Stimulated activated effector memory CD8-positive, alpha-beta T cell treated with anti-CD3 and anti-CD28 coated beads, Interleukin-12 subunit alpha, Interleukin-12 subunit beta, amount 100 ng/mL, for 72 hours (primary cell): ENCODE results near the gene TMOD4.

Experiments used
- ATAC-seq: fragments of 150-1000 bp; cut with Tn5 transposase; 2 replicates; pipeline ENCODE4 v1.10.0; 2021
- DNase-seq, 2 donors: peaks; one replicate each; pipeline ENCODE4 v3.0.0; 2021 to 2022; ENCODE audit warnings: low spot score in 2 of 2
- H3K27ac Mint-ChIP-seq: one replicate; pipeline ENCODE4 v1.8.0; 2022; ENCODE audit warnings: mild to moderate bottlenecking, mixed read lengths
- H3K36me3 Mint-ChIP-seq: one replicate; pipeline ENCODE4 v1.8.0; 2022; ENCODE audit warnings: mild to moderate bottlenecking, mixed read lengths
- H3K4me1 Mint-ChIP-seq: one replicate; pipeline ENCODE4 v1.8.0; 2022; ENCODE audit warnings: mixed read lengths
- H3K4me3 Mint-ChIP-seq: one replicate; pipeline ENCODE4 v1.8.0; 2022; ENCODE audit warnings: mild to moderate bottlenecking, mixed read lengths
- H3K9me3 Mint-ChIP-seq: one replicate; pipeline ENCODE4 v1.8.0; 2022; ENCODE audit warnings: mixed read lengths

TMOD4 gene

GRCh38 chr1:151158751-151159251, 17.0 kb downstream of the TMOD4 start:
- Mint-ChIP-seq H3K36me3 (peaks cover 67% of the 10 kb centered on the region), H3K9me3 (no peaks in the 10 kb centered on the region)
- ATAC-seq: no peak

GRCh38 chr1:151158326-151158725, 17.5 kb downstream of the TMOD4 start:
- Mint-ChIP-seq H3K9me3 (no peaks in the 10 kb centered on the region), H3K4me1 (peaks cover 61% of the 10 kb centered on the region), H3K27ac (peak overlapping the region; percentile 100), H3K4me3 (peak overlapping the region; percentile 100), H3K36me3 (peaks cover 67% of the 10 kb centered on the region)
- DNase-seq (no peak), ATAC-seq (peak; percentile 51)

More at GRCh38 chr1:151158751-151159251, 17.0 kb downstream of the TMOD4 start:
- peak overlapping the region; percentile 100 for H3K27ac Mint-ChIP-seq
- DNase-seq: no peak
- peaks cover 61% of the 10 kb centered on the region for H3K4me1 Mint-ChIP-seq
- peak overlapping the region; percentile 100 for H3K4me3 Mint-ChIP-seq

DNA sequence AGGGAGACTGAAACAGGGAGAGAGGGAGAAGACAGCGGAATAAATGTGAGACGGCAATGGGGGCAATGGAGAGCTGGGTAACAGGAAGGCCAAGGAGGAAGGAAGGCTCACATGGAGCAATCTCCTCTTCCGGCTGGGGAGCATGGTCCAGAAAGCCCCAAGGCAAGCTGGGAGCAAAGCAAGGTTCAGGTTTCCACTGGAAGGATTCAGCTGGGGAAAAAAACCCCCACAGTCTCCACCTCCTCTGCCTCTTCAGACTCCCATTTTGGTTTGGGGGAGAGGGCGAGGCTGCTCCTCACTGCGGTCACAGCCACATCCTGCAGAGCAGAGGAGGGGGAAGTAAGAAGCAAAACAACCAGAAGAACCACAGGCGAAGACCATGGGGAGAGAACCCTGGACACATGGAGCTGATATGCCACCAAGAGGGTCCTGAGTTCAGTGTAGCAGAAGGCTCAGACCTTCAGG, 18.7 kb downstream of the TMOD4 start:
- peaks cover 53% of the 10 kb centered on the region for H3K4me1 Mint-ChIP-seq
- peaks cover 58% of the 10 kb centered on the region for H3K36me3 Mint-ChIP-seq
- ATAC-seq (peak; percentile 44), DNase-seq (peak in 1 of 2 donors; percentile 71)
- H3K4me3 Mint-ChIP-seq: peak overlapping the region; percentile 100
- H3K27ac Mint-ChIP-seq: peak overlapping the region; percentile 100
- H3K9me3 Mint-ChIP-seq: no peaks in the 10 kb centered on the region

GRCh38 chr1:151156515-151156819, 19.3 kb downstream of the TMOD4 start, which contains the start of gene TNFAIP8L2:
Gene TNFAIP8L2, plus strand, starts transcription at chr1:151156649. Its CDS starts 2,049 bp downstream, at chr1:151158698.
- H3K4me3 Mint-ChIP-seq: peak within 1 kb of the TSS; percentile 100
- peaks cover 52% of the 10 kb centered on the region for H3K36me3 Mint-ChIP-seq
- peaks cover 47% of the 10 kb centered on the region for H3K4me1 Mint-ChIP-seq
- ATAC-seq: peak; percentile 91
- peak within 1 kb of the TSS; percentile 100 for H3K27ac Mint-ChIP-seq
- H3K9me3 Mint-ChIP-seq: no peaks in the 10 kb centered on the region
- DNase-seq: peak in 1 of 2 donors; percentile 85

DNA sequence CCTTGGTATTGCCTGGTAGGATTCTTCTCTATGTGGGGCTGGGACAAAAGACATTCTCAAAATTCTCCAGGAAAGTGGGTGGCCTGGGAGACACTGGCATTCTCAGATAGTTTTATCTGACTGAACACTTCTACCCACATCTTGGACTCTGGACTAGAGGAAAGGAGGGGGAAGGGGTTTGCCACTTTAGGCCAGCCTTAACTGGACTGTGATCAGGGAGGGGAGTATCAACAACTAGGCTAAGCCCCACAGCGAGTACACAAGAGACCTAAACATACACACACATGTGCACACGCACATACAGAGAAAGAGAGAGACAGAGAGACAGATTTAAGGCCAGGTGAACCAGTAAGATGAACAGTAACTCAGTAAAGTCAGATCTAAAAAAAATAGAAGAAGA, 28.1 kb downstream of the TMOD4 start:
- Mint-ChIP-seq H3K4me1 (peaks cover 30% of the 10 kb centered on the region), H3K36me3 (no peaks in the 10 kb centered on the region), H3K4me3 (peak overlapping the region; percentile 80), H3K27ac (no peak overlapping the region), H3K9me3 (no peaks in the 10 kb centered on the region)
- ATAC-seq (no peak), DNase-seq (no peak)

- peak overlapping the region; percentile 64 for H3K27ac Mint-ChIP-seq
Observed at GRCh38 chr1:151147132-151147503, 28.7 kb downstream of the TMOD4 start.

GRCh38 chr1:151146412-151147131, 29.2 kb downstream of the TMOD4 start, which contains the start of gene SEMA6C:
Gene SEMA6C, minus strand, starts transcription at chr1:151146631. Its CDS starts 4,010 bp downstream, at chr1:151142621.
- Mint-ChIP-seq H3K27ac (peak within 1 kb of the TSS; percentile 64), H3K4me1 (peaks cover 30% of the 10 kb centered on the region)

More at GRCh38 chr1:151147132-151147503, 28.7 kb downstream of the TMOD4 start:
- no peak for DNase-seq
- Mint-ChIP-seq H3K9me3 (no peaks in the 10 kb centered on the region), H3K4me3 (peak overlapping the region; percentile 80), H3K4me1 (peaks cover 30% of the 10 kb centered on the region), H3K36me3 (no peaks in the 10 kb centered on the region)
- no peak for ATAC-seq

GRCh38 chr1:151146072-151146411, 29.7 kb downstream of the TMOD4 start:
- Mint-ChIP-seq H3K36me3 (no peaks in the 10 kb centered on the region), H3K4me1 (peaks cover 30% of the 10 kb centered on the region), H3K9me3 (no peaks in the 10 kb centered on the region), H3K4me3 (peak overlapping the region; percentile 80), H3K27ac (peak overlapping the region; percentile 64)
- ATAC-seq (peak; percentile 2), DNase-seq (no peak)

More at GRCh38 chr1:151146412-151147131, 29.2 kb downstream of the TMOD4 start, which contains the start of gene SEMA6C:
- Mint-ChIP-seq H3K36me3 (no peaks in the 10 kb centered on the region), H3K9me3 (no peaks in the 10 kb centered on the region), H3K4me3 (peak within 1 kb of the TSS; percentile 80)
- DNase-seq (peak; percentile 80 to 93), ATAC-seq (peak; percentile 99)

DNA sequence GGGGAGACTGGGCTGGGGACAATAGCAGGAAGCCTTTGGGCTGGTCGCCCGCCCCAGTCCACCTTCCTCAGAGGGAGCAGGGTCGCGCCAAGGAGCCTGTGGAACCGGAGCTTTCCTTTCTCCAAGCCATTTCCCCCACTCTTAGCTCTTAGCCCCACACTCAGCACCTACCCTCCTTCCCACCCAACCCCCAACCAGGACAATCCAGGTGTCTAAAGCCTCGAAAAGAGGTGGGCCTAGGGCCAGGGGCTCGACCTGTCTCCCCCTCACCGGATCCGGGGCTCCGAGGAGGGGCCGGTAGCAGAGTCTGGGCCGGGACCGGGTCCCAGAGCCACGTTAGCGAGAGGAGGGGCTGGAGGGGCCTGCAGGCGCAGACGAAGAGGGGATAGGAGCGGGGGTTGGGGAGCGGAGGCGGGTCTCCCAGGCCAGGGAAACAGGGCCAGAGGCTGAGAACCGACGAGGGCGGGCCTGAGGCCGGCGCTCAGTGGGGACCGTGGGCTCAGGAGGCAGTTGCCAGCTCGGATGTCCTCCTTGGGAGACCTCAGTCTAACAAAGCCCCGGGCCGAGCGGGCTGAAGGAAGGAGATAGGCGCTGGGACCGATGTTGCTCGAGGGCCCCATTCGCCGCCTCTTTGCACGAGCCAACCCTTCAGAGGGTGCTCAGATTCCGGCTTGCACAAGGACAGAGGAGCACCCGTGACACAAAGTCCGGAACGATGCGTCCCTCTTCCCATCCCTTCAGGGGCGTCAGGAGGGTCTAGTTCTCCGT, 30.3 kb downstream of the TMOD4 start:
- Mint-ChIP-seq H3K9me3 (no peaks in the 10 kb centered on the region), H3K27ac (no peak overlapping the region), H3K4me3 (peak overlapping the region; percentile 80), H3K4me1 (peaks cover 30% of the 10 kb centered on the region), H3K36me3 (no peaks in the 10 kb centered on the region)
- ATAC-seq (no peak), DNase-seq (no peak)

DNA sequence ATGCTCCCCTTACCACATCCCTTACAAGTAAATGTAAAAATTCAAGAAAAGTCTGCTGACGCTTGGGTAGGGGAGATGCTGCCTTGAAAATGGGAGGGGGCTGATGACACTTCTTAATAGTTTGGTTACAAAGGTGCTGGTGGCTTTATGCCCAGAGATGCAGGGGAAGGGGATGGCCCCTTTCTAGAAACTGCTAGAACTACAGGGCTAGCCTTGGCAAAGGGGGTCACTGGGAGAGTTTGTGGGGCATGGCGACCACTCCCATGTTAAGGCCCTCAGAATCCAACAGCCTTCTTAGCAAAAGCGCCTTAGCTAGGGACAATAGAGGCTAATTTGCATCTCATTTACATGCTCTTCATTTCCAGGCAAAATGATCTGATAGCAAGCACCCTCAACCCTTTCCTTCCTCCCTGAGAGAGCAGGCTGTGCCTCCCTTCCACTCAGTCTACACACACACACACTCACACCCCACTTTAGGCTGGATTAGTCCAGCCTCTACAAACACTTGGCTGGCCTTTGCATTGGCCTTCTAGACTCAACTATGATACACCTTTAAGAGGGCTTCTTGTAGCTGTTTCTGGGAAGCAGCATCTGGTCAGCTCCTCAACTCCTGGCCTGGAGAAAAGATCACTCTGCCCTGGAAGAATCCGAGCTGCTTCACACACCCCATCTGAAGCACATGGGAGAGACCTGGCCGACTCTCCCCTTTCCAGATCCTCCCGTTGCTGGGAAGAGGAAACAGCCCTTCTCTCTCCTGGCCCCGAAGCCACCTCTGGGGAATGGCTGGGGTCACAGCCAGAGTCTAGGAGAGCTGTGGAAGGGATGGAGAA, 31.1 kb downstream of the TMOD4 start:
- ATAC-seq (no peak), DNase-seq (no peak)
- Mint-ChIP-seq H3K4me1 (peaks cover 30% of the 10 kb centered on the region), H3K36me3 (no peaks in the 10 kb centered on the region), H3K4me3 (peak overlapping the region; percentile 80), H3K9me3 (no peaks in the 10 kb centered on the region), H3K27ac (no peak overlapping the region)

DNA sequence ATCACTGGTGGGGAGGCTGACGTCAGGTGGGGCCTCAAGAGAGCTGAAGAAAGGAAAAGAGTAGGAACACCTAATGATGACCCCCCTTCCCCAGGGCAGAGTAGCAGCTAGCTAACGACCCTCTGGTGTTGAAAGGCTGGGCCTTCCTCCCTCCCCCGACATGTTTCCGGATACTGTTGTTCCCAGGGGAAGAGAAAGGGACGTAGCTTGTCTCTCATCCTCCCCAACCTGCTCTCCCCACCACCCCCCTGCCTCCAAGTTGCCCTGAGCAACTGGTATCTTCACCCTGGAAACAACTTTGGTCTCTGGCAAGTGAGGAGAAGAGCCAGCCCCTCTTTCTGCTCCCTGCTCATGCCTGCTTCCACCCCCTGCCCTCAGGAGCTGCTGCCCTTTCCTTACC, 31.8 kb downstream of the TMOD4 start:
- H3K4me1 Mint-ChIP-seq: peaks cover 30% of the 10 kb centered on the region
- DNase-seq: no peak
- H3K4me3 Mint-ChIP-seq: no peak overlapping the region

GRCh38 chr1:151143057-151143435, 32.7 kb downstream of the TMOD4 start:
- Mint-ChIP-seq H3K36me3 (no peaks in the 10 kb centered on the region), H3K9me3 (no peaks in the 10 kb centered on the region), H3K27ac (no peak overlapping the region), H3K4me1 (peaks cover 30% of the 10 kb centered on the region), H3K4me3 (no peak overlapping the region)
- ATAC-seq (no peak), DNase-seq (no peak)

More for the DNA sequence above, 31.8 kb downstream of the TMOD4 start:
- Mint-ChIP-seq H3K27ac (no peak overlapping the region), H3K36me3 (no peaks in the 10 kb centered on the region), H3K9me3 (no peaks in the 10 kb centered on the region)
- no peak for ATAC-seq

DNA sequence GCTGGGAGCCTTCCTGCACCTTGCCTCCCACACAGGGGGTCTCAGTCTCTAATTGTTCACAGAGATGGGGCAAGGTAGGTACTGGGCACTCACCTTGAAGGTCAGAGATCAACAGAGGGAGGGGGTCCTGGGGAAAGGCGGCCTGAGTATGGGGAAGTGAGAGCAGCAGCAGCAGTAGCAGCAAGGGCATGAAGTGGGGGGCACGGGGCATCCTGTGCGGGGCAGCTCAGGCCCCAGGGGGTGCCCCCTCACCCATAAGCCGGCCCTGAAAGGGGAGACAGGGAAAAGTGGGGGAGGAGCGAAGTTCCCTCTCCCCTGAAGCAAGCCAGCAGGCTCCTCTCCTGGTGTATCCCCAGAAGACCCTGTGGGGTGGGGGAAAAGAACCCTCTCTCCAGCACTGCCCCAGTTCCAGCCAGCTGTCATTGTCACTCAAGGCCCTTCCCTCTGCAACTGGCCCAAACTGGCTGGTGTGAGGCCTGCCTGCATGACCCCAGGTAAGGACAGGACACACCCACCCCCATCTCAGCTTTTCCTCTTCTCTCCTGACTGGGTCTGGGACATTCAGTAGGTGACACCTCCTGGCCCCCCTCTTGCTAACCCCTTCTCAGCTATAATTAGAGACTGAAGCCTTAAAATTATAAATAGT, 33.2 kb downstream of the TMOD4 start:
- no peak for ATAC-seq
- H3K36me3 Mint-ChIP-seq: no peaks in the 10 kb centered on the region
- no peak for DNase-seq
- no peaks in the 10 kb centered on the region for H3K9me3 Mint-ChIP-seq
- no peak overlapping the region for H3K4me3 Mint-ChIP-seq
- peaks cover 26% of the 10 kb centered on the region for H3K4me1 Mint-ChIP-seq
- H3K27ac Mint-ChIP-seq: no peak overlapping the region

GRCh38 chr1:151137789-151138188, 38.0 kb downstream of the TMOD4 start:
- no peak overlapping the region for H3K27ac Mint-ChIP-seq
- ATAC-seq: no peak
- no peaks in the 10 kb centered on the region for H3K4me1 Mint-ChIP-seq
- no peak overlapping the region for H3K4me3 Mint-ChIP-seq
- H3K36me3 Mint-ChIP-seq: no peaks in the 10 kb centered on the region
- no peaks in the 10 kb centered on the region for H3K9me3 Mint-ChIP-seq
- no peak for DNase-seq
